SIG-M5 treated with dmso at 0.1 percent for 504 hours (cell line): ENCODE results near the gene PLAAT2.
"Not testable (repeated sequence)": the region's sequence is repeated elsewhere in the genome, so short reads cannot be mapped to it uniquely, and the experiment has no call there.

Source experiments
- DNase-seq: peaks from one replicate; lab custom pipeline; 2025; ENCODE audit not compliant: unreplicated experiment; lab: John Stamatoyannopoulos, UW

The PLAAT2 gene

GRCh38 chr11:63581224-63581623, 18.0 kb upstream of the PLAAT2 start:
- DNase-seq = not testable (repeated sequence)

- DNase-seq = not testable (repeated sequence)
These were observed 15.7 kb upstream of the PLAAT2 start for GRCh38 chr11:63578882-63579281.

GRCh38 chr11:63574856-63575602, 11.8 kb upstream of the PLAAT2 start:
- no peak for DNase-seq

GRCh38 chr11:63573881-63574855, 11.0 kb upstream of the PLAAT2 start:
- peak; percentile 40 for DNase-seq

DNA sequence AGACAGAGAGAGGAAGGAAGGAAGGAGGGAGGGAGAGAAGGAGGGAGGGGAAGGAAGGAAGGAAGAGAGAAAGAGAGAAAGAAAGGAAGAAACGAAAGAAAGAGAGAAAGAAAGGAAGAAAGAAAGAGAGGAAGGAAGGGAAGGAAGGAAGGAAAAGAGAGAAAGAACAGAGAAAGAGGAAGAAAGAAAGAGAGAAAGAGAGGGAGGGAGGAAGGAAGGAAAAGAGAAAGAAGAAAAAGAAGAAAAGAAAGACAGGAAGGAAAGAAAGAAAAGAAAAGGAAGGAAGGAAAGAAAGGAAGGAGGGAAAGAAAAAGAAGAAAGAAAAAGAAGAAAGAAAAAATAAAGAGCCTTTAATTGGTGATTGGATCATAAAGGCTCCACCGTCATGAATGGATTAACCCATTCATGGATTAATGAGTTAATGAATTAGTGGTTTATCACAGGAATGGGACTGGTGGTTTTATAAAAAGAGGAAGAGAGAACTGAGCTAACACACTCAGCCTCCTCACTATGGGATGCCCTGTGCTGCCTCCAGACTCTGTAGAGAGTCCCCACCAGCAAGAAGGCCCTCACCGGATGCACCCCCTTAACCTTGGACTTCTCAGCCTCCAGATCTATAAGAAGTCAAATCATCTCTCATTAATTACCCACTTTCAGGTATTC, 9.0 kb upstream of the PLAAT2 start:
- peak; percentile 12 for DNase-seq

- no peak for DNase-seq
These were observed 6.4 kb upstream of the PLAAT2 start for GRCh38 chr11:63569570-63569969.

GRCh38 chr11:63567044-63567840, 4.1 kb upstream of the PLAAT2 start:
- no peak for DNase-seq

DNA sequence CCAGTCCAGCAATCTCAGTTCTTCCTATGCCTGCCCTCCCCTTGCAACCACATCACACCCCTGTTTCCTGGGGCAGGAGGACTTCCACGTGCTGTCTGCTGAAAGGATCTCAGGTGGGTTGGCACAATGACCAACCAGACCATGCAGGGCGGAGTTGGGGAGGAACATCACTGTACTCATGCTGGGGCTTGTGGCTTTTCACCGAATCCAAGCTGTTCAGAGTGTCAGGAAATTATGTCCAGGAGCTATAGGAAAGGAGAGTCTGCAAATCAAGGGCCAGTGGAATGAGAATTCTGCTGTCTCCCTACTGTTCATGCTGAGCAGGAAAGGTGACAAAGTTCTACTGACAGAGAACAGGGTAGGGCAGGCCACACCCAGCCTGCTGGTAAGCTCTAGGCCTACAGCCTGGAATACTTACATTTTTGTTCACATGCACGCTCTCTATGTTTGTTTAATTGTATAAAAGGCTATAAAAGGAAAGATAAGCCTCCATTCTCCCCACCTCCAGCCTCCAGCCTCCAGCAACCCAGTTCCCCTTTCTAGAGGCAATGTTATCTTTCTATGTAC, 1.7 kb upstream of the PLAAT2 start:
- DNase-seq = no peak

DNA sequence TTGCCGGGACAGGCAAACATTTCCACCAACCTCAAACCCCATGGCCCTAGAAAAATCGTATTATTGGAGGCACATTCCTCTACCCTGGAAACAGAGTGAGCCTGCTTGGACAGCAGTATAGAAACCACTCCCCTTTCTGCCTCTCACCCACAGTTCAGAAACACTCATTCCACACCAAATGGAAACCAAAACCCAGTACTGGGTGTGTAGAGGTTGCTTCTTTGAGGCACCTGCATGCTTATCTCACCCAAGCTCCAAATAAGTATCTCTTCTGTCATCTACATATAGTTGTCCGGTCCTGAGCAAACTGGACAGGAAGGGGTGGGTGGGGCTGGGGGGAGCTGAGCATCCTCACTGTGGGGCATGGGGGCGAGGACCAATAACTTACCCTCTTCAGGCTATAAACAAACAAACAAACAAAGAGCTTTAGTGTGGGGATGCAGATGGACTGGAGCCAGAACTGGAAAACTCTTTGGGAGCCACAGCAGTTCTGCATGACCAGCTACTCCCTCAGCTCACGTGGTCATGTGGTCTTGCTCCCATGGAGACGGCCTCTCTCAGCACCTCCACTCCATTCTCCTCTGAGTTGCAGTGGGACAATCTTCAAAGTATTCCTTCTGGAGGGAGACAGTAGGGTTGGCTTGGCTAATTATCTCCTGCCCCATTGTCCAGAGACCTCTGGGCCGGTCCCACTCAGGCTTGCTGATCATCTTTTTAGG, 1.0 kb upstream of the PLAAT2 start:
- no peak for DNase-seq

- DNase-seq = no peak
These were observed 2.5 kb downstream of the PLAAT2 start for GRCh38 chr11:63560506-63561180.

GRCh38 chr11:63558459-63559157, 4.6 kb downstream of the PLAAT2 start:
- peak; percentile 33 for DNase-seq

GRCh38 chr11:63557570-63557969, 5.6 kb downstream of the PLAAT2 start:
- no peak for DNase-seq

- DNase-seq = no peak
These were observed 6.7 kb downstream of the PLAAT2 start for GRCh38 chr11:63556404-63557013.

DNA sequence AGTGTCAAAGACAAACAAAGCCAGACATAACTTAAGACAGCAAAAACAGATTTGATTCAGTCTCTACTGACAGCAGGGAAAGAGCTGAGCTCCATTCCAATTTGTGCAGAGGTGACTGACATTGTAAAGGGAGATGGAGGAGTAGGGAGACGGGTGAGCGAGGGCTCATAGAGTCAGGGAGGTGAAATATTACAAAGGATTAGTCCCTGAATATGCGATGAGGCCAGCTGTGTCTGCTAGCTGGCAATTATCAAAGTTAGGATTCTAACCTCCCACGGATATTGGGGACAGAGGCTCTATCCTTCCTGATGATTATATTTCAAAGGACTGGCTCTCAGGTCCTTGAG, 8.3 kb downstream of the PLAAT2 start:
- DNase-seq = no peak

DNA sequence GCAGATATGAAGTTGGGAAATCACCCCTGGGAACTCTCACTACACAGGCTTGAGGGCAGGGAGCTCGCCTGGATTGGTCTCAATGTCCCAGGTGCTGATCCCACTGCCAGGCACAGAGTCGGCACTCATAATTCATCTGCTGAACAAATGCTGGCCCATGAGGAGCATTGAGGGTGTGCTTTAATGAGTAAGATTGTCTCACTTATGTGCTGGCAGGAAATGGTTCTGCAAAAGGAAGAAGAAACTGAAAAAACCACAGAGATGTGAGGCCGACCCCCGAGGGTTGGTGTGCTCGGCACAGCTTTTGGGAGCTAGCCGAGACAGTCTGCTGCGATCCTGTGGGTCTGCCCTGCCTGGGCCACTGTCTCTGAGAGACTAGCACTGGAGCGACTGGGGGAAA, 9.4 kb downstream of the PLAAT2 start:
- DNase-seq = no peak

- DNase-seq = no peak
These were observed 10.3 kb downstream of the PLAAT2 start for GRCh38 chr11:63552921-63553320.

DNA sequence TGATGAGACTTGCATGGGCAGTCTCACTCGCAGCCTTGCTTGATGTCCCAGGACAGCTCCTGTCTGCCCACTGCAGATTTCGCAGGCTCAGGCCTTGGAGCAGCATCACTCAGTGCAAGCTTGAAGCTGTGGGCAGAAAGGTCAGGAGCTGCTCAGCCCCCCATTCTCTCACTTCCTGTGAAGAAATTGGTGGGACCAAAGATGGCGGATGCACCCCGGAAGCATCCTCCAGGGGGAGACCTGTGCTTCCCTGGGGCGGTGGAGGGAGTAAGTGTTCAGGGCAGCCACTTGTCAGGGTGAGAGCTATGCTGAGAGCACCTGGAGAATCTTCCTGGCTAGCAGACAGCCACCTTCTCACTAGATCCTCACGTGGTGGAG, 11.3 kb downstream of the PLAAT2 start:
- DNase-seq = no peak
